ENCODE results near the gene TRIO. TPM values are rescaled to one million over a fixed set of nuclear protein-coding genes. Genes with fewer than 3 reads are reported as not detected.

Gene TRIO
- total and polyA plus RNA-seq, 2 donors (not counting 3 experiments of a cell fraction or from before 2014, with no cell fraction given) = 82.9 to 248 TPM

GRCh38 chr5:14525397-14525796 is 382.3 kb downstream of the TRIO start:
- Histone ChIP-seq H3K9me3 (replicated peaks; ENCODE audit: control insufficient read depth, insufficient read depth, low read length) (no peaks in the 10 kb centered on the region), H3K4me2 (ENCODE audit: insufficient read depth, low read length) (no peak overlapping the region), H3K4me3 (replicated peaks in 1 of 3; ENCODE audit: insufficient read depth in 1 of 3, low read depth in 1 of 3, low read length in 3 of 3) (no peak overlapping the region), H3K4me1 (ENCODE audit: control insufficient read depth, extremely low read depth, insufficient read depth, low read length) (peaks cover 2% of the 10 kb centered on the region), H3K9me1 (replicated peaks; ENCODE audit: control insufficient read depth, extremely low read depth, insufficient read depth, low read length) (no peaks in the 10 kb centered on the region), H3K79me2 (ENCODE audit: control insufficient read depth, insufficient read depth, low read length) (no peaks in the 10 kb centered on the region), H3K9ac (replicated peaks; ENCODE audit: extremely low read depth, insufficient read depth, low read length) (no peak overlapping the region), H3K27ac (ENCODE audit: insufficient read depth, low read depth, low read length) (no peak overlapping the region), H3K36me3 (ENCODE audit: control insufficient read depth in 2 of 2, extremely low read depth in 1 of 2, insufficient read depth in 2 of 2, low read length in 2 of 2) (no peaks in the 10 kb centered on the region), H2AFZ (ENCODE audit: low read depth, low read length) (no peak overlapping the region), H3K27me3 (ENCODE audit: control insufficient read depth in 2 of 2, insufficient read depth in 2 of 2, low read length in 2 of 2) (peaks cover 0 to 5% of the 10 kb centered on the region in 2 experiments), H4K20me1 (replicated peaks; ENCODE audit: control insufficient read depth, extremely low read depth, insufficient read depth, low read length) (no peaks in the 10 kb centered on the region)
- no TSS peak for BruUV-seq (replicated peaks)
- TF ChIP-seq MYC (IDR thresholded peaks at IDR 0.05; ENCODE audit: low read depth, low read length) = no peak
- no peak for TF ChIP-seq GATA2 (IDR thresholded peaks at IDR 0.05; ENCODE audit: insufficient read depth, insufficient read length, low read depth, low read length)
- TF ChIP-seq POLR2AphosphoS5 (IDR thresholded peaks at IDR 0.05; ENCODE audit: insufficient read depth, low read depth, low read length) = no peak
- no peak for TF ChIP-seq MAX (IDR thresholded peaks at IDR 0.05; ENCODE audit: insufficient read depth, insufficient read length)
- dilution Hi-C loops (cut with MboI; ENCODE audit: extremely low pct_ligation_motif_present, low sequenced_read_pairs) (loop anchor here (25.0 kb wide), 1 partner anchor 112 kb away; no protein-coding TSS in a partner anchor), intact Hi-C loops (cut with micrococcal nuclease) (no loop called here)
- ChIA-PET CTCF (interaction anchor here (0.6 to 2.0 kb wide), 2 partner anchors 9 to 49 kb away, joined by 3 to 5 read pairs; no protein-coding TSS in a partner anchor), POLR2A (no interaction called here)
- FAIRE-seq (no peak), DNase-seq (ENCODE audit: low read depth, low spot score) (no peak)

DNA sequence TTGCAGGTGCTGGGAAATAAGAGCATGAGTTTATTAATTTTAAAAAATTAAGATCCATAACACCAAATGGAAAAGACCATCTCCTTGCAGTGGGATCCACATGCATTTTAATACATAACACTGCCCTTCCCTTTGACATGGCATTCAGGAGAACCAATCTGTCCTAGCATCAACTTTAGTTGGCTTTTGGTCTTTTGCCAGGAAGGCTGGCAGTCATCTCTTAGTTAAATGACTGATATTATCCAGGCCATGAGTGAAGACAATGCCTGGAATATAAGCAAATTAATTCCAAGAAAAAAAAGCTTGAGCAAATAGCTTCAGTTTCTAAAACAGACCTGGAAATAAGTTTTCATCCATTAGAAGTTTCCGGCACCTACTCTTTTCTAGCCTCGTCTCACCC is 383.4 kb downstream of the TRIO start:
- DNase-seq (ENCODE audit: low read depth, low spot score) (no peak), FAIRE-seq (no peak)
- intact Hi-C loops (cut with micrococcal nuclease) (no loop called here), dilution Hi-C loops (cut with MboI; ENCODE audit: extremely low pct_ligation_motif_present, low sequenced_read_pairs) (loop anchor here (25.0 kb wide), 1 partner anchor 111 kb away; no protein-coding TSS in a partner anchor)
- H3K4me3 ChIP-seq (replicated peaks in 1 of 3; ENCODE audit: insufficient read depth in 1 of 3, low read depth in 1 of 3, low read length in 3 of 3) = no peak overlapping the region
- TF ChIP-seq MAX (IDR thresholded peaks at IDR 0.05; ENCODE audit: insufficient read depth, insufficient read length) = no peak
- H3K9ac ChIP-seq (replicated peaks; ENCODE audit: extremely low read depth, insufficient read depth, low read length) = no peak overlapping the region
- H3K9me1 ChIP-seq (replicated peaks; ENCODE audit: control insufficient read depth, extremely low read depth, insufficient read depth, low read length) = no peaks in the 10 kb centered on the region
- no peak overlapping the region for H3K4me2 ChIP-seq (ENCODE audit: insufficient read depth, low read length)
- H3K36me3 ChIP-seq (ENCODE audit: control insufficient read depth in 2 of 2, extremely low read depth in 1 of 2, insufficient read depth in 2 of 2, low read length in 2 of 2) = no peaks in the 10 kb centered on the region
- H3K27me3 ChIP-seq (ENCODE audit: control insufficient read depth in 2 of 2, insufficient read depth in 2 of 2, low read length in 2 of 2) = peaks cover 0 to 8% of the 10 kb centered on the region in 2 experiments
- H3K27ac ChIP-seq (ENCODE audit: insufficient read depth, low read depth, low read length) = no peak overlapping the region
- H4K20me1 ChIP-seq (replicated peaks; ENCODE audit: control insufficient read depth, extremely low read depth, insufficient read depth, low read length) = no peaks in the 10 kb centered on the region
- no TSS peak for BruUV-seq (replicated peaks)
- H3K9me3 ChIP-seq (replicated peaks; ENCODE audit: control insufficient read depth, insufficient read depth, low read length) = no peaks in the 10 kb centered on the region
- H3K79me2 ChIP-seq (ENCODE audit: control insufficient read depth, insufficient read depth, low read length) = no peaks in the 10 kb centered on the region
- H3K4me1 ChIP-seq (ENCODE audit: control insufficient read depth, extremely low read depth, insufficient read depth, low read length) = peaks cover 2% of the 10 kb centered on the region
- ChIA-PET CTCF (no interaction called here), POLR2A (no interaction called here)
- H2AFZ ChIP-seq (ENCODE audit: low read depth, low read length) = no peak overlapping the region
